ENCODE results near the gene TRPM5. TPM values are rescaled to one million over a fixed set of nuclear protein-coding genes. Genes with fewer than 3 reads are reported as not detected.

The TRPM5 gene
- total and polyA plus RNA-seq, 7 donors, result 0.60 to 2.8 TPM; not detected in 5

DNA sequence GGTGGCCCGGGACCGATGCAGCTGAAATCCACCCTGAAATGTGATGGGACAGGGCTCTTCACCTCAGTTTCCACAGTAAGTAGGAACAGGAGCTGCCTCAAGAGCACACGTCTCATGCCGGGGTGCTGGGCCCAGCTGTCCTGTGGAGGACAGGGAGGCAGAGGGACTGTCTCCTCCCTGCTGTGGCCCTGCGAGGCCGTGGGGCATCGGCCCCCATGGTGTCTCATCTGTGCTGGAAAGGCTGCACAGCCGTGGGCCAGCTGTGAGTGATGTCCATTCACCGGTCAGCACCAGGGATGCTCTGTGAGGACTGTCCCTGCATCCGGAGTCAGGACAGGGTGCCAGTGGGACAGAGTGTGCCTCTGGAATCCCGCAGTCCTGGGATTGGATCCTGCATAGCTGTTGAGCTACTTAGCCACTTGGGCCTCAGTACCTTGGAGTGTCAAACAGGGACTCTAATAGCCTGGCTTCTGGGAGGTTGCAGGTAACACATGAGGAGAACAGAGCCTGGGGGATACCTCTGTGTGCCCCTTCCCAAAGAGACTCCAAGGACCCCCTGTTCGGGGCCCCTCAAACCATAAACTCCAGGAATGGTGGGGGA, 16.5 kb downstream of the TRPM5 start:
- Histone ChIP-seq H3K4me3 (no peak overlapping the region), H3K9me3 (no peaks in the 10 kb centered on the region), H3K27ac (no peak overlapping the region), H3K27me3 (no peaks in the 10 kb centered on the region), H3K36me3 (no peaks in the 10 kb centered on the region), H3K4me1 (no peaks in the 10 kb centered on the region)
- 42 to 72% methylated on average over 12 of the region's 12 CpGs for WGBS, 2 donors
- intact Hi-C loops (cut with DNase I), result loop anchor here (2.0 kb wide), 1 partner anchor 103 kb away; no protein-coding TSS in a partner anchor
- no peak for TF ChIP-seq POLR2AphosphoS5 (IDR thresholded peaks at IDR 0.05)
- TF ChIP-seq, protein P1, sequence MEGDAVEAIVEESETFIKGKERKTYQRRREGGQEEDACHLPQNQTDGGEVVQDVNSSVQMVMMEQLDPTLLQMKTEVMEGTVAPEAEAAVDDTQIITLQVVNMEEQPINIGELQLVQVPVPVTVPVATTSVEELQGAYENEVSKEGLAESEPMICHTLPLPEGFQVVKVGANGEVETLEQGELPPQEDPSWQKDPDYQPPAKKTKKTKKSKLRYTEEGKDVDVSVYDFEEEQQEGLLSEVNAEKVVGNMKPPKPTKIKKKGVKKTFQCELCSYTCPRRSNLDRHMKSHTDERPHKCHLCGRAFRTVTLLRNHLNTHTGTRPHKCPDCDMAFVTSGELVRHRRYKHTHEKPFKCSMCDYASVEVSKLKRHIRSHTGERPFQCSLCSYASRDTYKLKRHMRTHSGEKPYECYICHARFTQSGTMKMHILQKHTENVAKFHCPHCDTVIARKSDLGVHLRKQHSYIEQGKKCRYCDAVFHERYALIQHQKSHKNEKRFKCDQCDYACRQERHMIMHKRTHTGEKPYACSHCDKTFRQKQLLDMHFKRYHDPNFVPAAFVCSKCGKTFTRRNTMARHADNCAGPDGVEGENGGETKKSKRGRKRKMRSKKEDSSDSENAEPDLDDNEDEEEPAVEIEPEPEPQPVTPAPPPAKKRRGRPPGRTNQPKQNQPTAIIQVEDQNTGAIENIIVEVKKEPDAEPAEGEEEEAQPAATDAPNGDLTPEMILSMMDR (IDR thresholded peaks at IDR 0.05), result no peak
- TF ChIP-seq POLR2A (IDR thresholded peaks at IDR 0.05), result no peak
- no peak for TF ChIP-seq EP300 (IDR thresholded peaks at IDR 0.05)
- no peak for DNase-seq

DNA sequence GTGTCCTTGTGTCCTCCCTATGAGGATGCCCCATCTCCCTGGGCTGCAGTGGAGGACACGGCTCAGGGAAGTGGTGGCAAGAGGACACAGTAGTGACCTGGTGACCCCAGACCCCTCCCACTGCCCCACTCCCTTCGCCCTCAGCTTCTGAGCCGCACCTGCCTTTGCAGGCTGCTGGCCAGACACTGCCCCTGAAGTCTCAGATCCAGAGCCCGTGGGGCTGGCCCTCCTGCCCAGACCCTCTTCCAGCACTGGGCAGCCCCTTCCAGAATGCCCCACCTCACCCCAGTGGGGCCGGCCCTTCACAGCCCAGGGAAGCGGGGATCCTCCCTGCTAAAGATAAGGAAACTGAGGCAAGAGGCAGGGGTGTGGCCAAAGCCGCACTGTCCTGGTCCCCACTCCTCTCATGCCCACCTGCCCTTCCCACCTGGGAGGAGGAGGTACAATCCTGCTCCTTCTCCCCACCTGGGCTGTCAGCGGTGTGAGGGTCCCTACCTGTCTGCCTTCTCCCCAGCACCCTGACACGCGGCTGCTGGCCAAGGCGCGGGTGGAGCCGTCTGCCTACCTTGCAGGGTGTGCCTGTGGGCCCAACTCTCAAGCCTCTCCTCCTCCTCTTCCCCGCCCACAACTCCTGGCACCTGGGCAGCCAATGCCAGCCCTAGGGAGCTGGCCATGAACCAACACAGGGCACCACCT, 17.3 kb downstream of the TRPM5 start:
- intact Hi-C loops (cut with DNase I), result no loop called here
- 20 to 69% methylated on average over 14 of the region's 14 CpGs for WGBS, 2 donors

DNA sequence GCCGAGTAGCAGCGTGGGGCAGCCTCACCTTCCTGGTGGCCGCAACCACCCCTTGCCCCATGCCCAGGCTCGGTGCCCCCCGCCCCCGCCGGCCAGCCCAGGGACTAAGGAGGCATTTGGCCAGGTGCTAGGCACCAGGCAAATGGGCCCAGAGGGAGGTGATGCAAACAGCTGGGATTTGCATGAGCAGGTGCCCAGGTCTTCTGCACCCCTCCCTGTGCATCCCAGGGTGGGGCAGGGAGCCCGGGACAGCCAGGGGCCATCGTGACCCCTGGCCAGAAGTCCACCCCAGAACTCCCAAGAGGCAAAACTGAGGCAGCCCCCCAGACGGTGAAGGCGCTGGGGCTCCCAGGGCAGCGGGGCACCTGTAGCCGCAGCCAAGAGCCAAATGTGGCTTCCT, 18.1 kb downstream of the TRPM5 start:
- intact Hi-C loops (cut with DNase I), result no loop called here
- H3K4me3 ChIP-seq, result no peak overlapping the region
- no peaks in the 10 kb centered on the region for H3K36me3 ChIP-seq
- H3K27ac ChIP-seq, result no peak overlapping the region
- no peak for DNase-seq
- peaks cover 0 to 1% (median 0%) of the 10 kb centered on the region in 3 donors for H3K27me3 ChIP-seq
- no peaks in the 10 kb centered on the region for H3K4me1 ChIP-seq
- 39 to 80% methylated on average over 13 of the region's 13 CpGs for WGBS, 2 donors
- no peaks in the 10 kb centered on the region for H3K9me3 ChIP-seq
- no peak for TF ChIP-seq EP300 (IDR thresholded peaks at IDR 0.05)
- TF ChIP-seq, protein P1 (IDR thresholded peaks at IDR 0.05), result no peak
- TF ChIP-seq POLR2A (IDR thresholded peaks at IDR 0.05), result no peak
- no peak for TF ChIP-seq POLR2AphosphoS5 (IDR thresholded peaks at IDR 0.05)

More for the DNA sequence above, 17.3 kb downstream of the TRPM5 start:
- Histone ChIP-seq H3K9me3 (no peaks in the 10 kb centered on the region), H3K27ac (no peak overlapping the region), H3K27me3 (no peaks in the 10 kb centered on the region), H3K4me1 (no peaks in the 10 kb centered on the region), H3K36me3 (no peaks in the 10 kb centered on the region), H3K4me3 (no peak overlapping the region)
- TF ChIP-seq POLR2A (IDR thresholded peaks at IDR 0.05), result no peak
- TF ChIP-seq, protein P1 (IDR thresholded peaks at IDR 0.05), result no peak
- no peak for TF ChIP-seq EP300 (IDR thresholded peaks at IDR 0.05)
- TF ChIP-seq POLR2AphosphoS5 (IDR thresholded peaks at IDR 0.05), result no peak
- no peak for DNase-seq

DNA sequence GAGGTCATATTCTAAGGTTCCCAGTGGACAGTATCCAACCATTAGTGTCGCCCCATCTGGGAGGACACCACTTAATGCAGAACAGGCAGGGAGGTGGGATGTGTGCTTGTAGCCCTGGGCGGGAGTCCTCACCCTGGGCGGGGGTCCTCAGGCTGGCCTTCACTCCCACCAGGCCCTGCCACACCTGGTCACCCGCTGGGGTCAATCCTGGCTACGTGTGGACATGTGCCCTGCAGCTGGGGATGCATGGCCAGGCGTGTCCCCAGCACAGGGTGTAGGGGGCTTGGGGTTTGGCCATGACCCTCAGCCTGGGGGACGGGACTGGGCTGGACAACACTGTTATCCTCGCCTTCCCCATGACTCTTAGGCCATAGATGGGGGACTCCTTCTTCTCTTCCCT, 18.8 kb downstream of the TRPM5 start:
- 66 to 87% methylated on average over 8 of the region's 8 CpGs for WGBS, 2 donors
- Histone ChIP-seq H3K4me1 (peaks cover 0 to 6% (median 3%) of the 10 kb centered on the region in 4 donors), H3K9me3 (no peaks in the 10 kb centered on the region), H3K27me3 (peaks cover 0 to 5% (median 0%) of the 10 kb centered on the region in 3 donors), H3K4me3 (no peak overlapping the region), H3K36me3 (no peaks in the 10 kb centered on the region), H3K27ac (no peak overlapping the region)
- intact Hi-C loops (cut with DNase I), result no loop called here
- no peak for TF ChIP-seq POLR2AphosphoS5 (IDR thresholded peaks at IDR 0.05)
- TF ChIP-seq EP300 (IDR thresholded peaks at IDR 0.05), result no peak
- TF ChIP-seq, protein P1 (IDR thresholded peaks at IDR 0.05), result no peak
- no peak for TF ChIP-seq POLR2A (IDR thresholded peaks at IDR 0.05)
- no peak for DNase-seq

Measured in sigmoid colon (tissue), 7 donors.